WTC11 (cell line): ENCODE results near the gene ARL6. TPM values are rescaled to one million over a fixed set of nuclear protein-coding genes. Genes with fewer than 3 reads are reported as not detected.

ENCODE experiments used
- ATAC-seq: fragments of 200-7000 bp; cut with Tn5 transposase; 2 replicates; pipeline ENCODE4 v1.10.0; 2021; ENCODE audit warnings: mild to moderate bottlenecking, moderate library complexity
- CTCF ChIA-PET: fragments of 300-600 bp; sonication (Branson Sonifier 250); formaldehyde crosslinking; loops from one replicate; lab custom pipeline; 2021; ENCODE audit warnings: antibody characterized with exemption; lab: Charles Lee
- POLR2A ChIA-PET: fragments of 350-600 bp; sonication (Branson Sonifier 250); formaldehyde crosslinking; loops from one replicate; lab custom pipeline; 2021; ENCODE audit warnings: antibody characterized with exemption; lab: Charles Lee
- DNase-seq: peaks from one replicate; pipeline ENCODE4 v3.0.0; 2021; ENCODE audit warnings: low spot score
- H3K27ac Mint-ChIP-seq: 2 replicates; pipeline ENCODE4 v1.8.0; 2021; ENCODE audit warnings: mixed read lengths
- H3K27me3 Mint-ChIP-seq: 2 replicates; pipeline ENCODE4 v1.8.0; 2021; ENCODE audit warnings: low read depth, mild to moderate bottlenecking, moderate library complexity, mixed read lengths
- H3K36me3 Mint-ChIP-seq: 2 replicates; pipeline ENCODE4 v1.8.0; 2021; ENCODE audit warnings: mixed read lengths
- H3K4me1 Mint-ChIP-seq: 2 replicates; pipeline ENCODE4 v1.8.0; 2022; ENCODE audit warnings: mixed read lengths
- H3K4me3 Mint-ChIP-seq: 2 replicates; pipeline ENCODE4 v1.8.0; 2021; ENCODE audit warnings: mild to moderate bottlenecking, moderate library complexity, mixed read lengths
- H3K9me3 Mint-ChIP-seq: 2 replicates; pipeline ENCODE4 v1.8.0; 2021; ENCODE audit warnings: mixed read lengths
- ATF6 ChIP-seq: sonication (generic); formaldehyde crosslinking; IDR thresholded peaks from 2 replicates; pipeline ENCODE4 v1.8.1; 2023; ENCODE audit warnings: mild to moderate bottlenecking, missing genetic modification reagents
- CDX4 ChIP-seq: fragments of 250-450 bp; sonication (Bioruptor Pico); IDR thresholded peaks from 2 replicates; pipeline ENCODE4 v1.9.0; 2021; ENCODE audit warnings: moderate library complexity, mild to moderate bottlenecking, inconsistent platforms, borderline replicate concordance
- CREB1 ChIP-seq: sonication (generic); formaldehyde crosslinking; IDR thresholded peaks from 2 replicates; pipeline ENCODE4 v1.8.0; 2023; ENCODE audit warnings: mild to moderate bottlenecking, missing genetic modification reagents
- CTCF ChIP-seq: fragments of 200-600 bp; IDR thresholded peaks from 2 replicates; pipeline ENCODE4 v1.8.0; 2022; ENCODE audit warnings: antibody characterized with exemption
- ELF4 ChIP-seq: sonication (generic); formaldehyde crosslinking; IDR thresholded peaks from 2 replicates; pipeline ENCODE4 v1.8.1; 2022; ENCODE audit warnings: low read depth, mild to moderate bottlenecking, moderate library complexity, missing genetic modification reagents
- FOXP1 ChIP-seq: sonication (generic); formaldehyde crosslinking; IDR thresholded peaks from 2 replicates; pipeline ENCODE4 v1.8.0; 2022; ENCODE audit warnings: missing genetic modification reagents, mild to moderate bottlenecking, moderate library complexity, borderline replicate concordance
- GTF2I ChIP-seq: fragments of 250-450 bp; sonication (Bioruptor Pico); conservative IDR thresholded peaks from 2 replicates; pipeline ENCODE4 v1.4.0; 2021; ENCODE audit warnings: mild to moderate bottlenecking
- KAT7 ChIP-seq: sonication (generic); formaldehyde crosslinking; IDR thresholded peaks from 2 replicates; pipeline ENCODE4 v1.8.1; 2023; ENCODE audit warnings: missing genetic modification reagents, mild to moderate bottlenecking, borderline replicate concordance
- MAX ChIP-seq: sonication (generic); formaldehyde crosslinking; IDR thresholded peaks from 2 replicates; pipeline ENCODE4 v1.8.0; 2022; ENCODE audit warnings: mild to moderate bottlenecking, missing genetic modification reagents
- MXD4 ChIP-seq: fragments of 250-450 bp; sonication (Bioruptor Pico); IDR thresholded peaks from 2 replicates; pipeline ENCODE4 v1.8.0; 2021; ENCODE audit warnings: mild to moderate bottlenecking, moderate library complexity, borderline replicate concordance
- MYBL2 ChIP-seq: sonication (generic); formaldehyde crosslinking; IDR thresholded peaks from 2 replicates; pipeline ENCODE4 v1.8.1; 2023; ENCODE audit warnings: mild to moderate bottlenecking, moderate library complexity, missing genetic modification reagents
- OVOL2 ChIP-seq: fragments of 250-450 bp; sonication (Bioruptor Pico); IDR thresholded peaks from 2 replicates; pipeline ENCODE4 v1.9.0; 2021; ENCODE audit warnings: mild to moderate bottlenecking, borderline replicate concordance
- PREB ChIP-seq: sonication (generic); formaldehyde crosslinking; IDR thresholded peaks from 2 replicates; pipeline ENCODE4 v1.8.1; 2022; ENCODE audit warnings: mild to moderate bottlenecking, missing genetic modification reagents, moderate library complexity, borderline replicate concordance
- RORB ChIP-seq: fragments of 250-450 bp; sonication (Bioruptor Pico); IDR thresholded peaks from 2 replicates; pipeline ENCODE4 v1.9.0; 2021; ENCODE audit warnings: mild to moderate bottlenecking
- SMAD3 ChIP-seq: sonication (generic); formaldehyde crosslinking; IDR thresholded peaks from 2 replicates; pipeline ENCODE4 v1.8.0; 2022; ENCODE audit warnings: missing genetic modification reagents, mild to moderate bottlenecking, borderline replicate concordance
- ZNF232 ChIP-seq: sonication (generic); formaldehyde crosslinking; IDR thresholded peaks from 2 replicates; pipeline ENCODE4 v1.8.0; 2022; ENCODE audit warnings: mild to moderate bottlenecking, missing genetic modification reagents
- ZNF281 ChIP-seq: sonication (generic); formaldehyde crosslinking; IDR thresholded peaks from 2 replicates; pipeline ENCODE4 v1.8.0; 2023; ENCODE audit warnings: mild to moderate bottlenecking, missing genetic modification reagents
- ZNF317 ChIP-seq: sonication (generic); formaldehyde crosslinking; IDR thresholded peaks from 2 replicates; pipeline ENCODE4 v1.8.1; 2023; ENCODE audit warnings: low read depth, mild to moderate bottlenecking, moderate library complexity, missing genetic modification reagents, borderline replicate concordance
- ZNF423 ChIP-seq: fragments of 250-450 bp; sonication (Bioruptor Pico); IDR thresholded peaks from 2 replicates; pipeline ENCODE4 v2.1.2; 2022; ENCODE audit warnings: mild to moderate bottlenecking, moderate library complexity
- ZNF425 ChIP-seq: fragments of 250-450 bp; sonication (Bioruptor Pico); conservative IDR thresholded peaks from 2 replicates; pipeline ENCODE4 v1.9.0; 2021; ENCODE audit warnings: mild to moderate bottlenecking
- ZSCAN18 ChIP-seq: fragments of 250-450 bp; sonication (Bioruptor Pico); IDR thresholded peaks from 2 replicates; pipeline ENCODE4 v2.1.2; 2022; ENCODE audit warnings: mild to moderate bottlenecking, moderate library complexity
- total RNA-seq: library from RNA; stranded (reverse); gene quantifications from 3 replicates; pipeline ENCODE4 v1.2.3, GENCODE V29; 2021

ARL6 gene
- total RNA-seq, 1 experiment from 2014 or later = 6.8 TPM

- peaks cover 7% of the 10 kb centered on the region for H3K27me3 Mint-ChIP-seq
- peaks cover 6% of the 10 kb centered on the region for H3K9me3 Mint-ChIP-seq
- ATAC-seq = no peak
- ChIA-PET POLR2A (no interaction called here), CTCF (no interaction called here)
- no peak overlapping the region for H3K27ac Mint-ChIP-seq
- TF ChIP-seq MAX (CRISPR knock-in tag) (no peak), SMAD3 (CRISPR knock-in tag) (no peak), ZNF317 (CRISPR knock-in tag) (no peak), CDX4 (CRISPR knock-in tag) (no peak), MXD4 (CRISPR knock-in tag) (no peak), ZNF281 (CRISPR knock-in tag) (no peak), ZNF425 (no peak), ZSCAN18 (CRISPR knock-in tag) (no peak), ATF6 (no peak), CREB1 (CRISPR knock-in tag) (no peak), PREB (CRISPR knock-in tag) (no peak), ZNF423 (CRISPR knock-in tag) (no peak), RORB (CRISPR knock-in tag) (no peak)
- DNase-seq = no peak
- H3K36me3 Mint-ChIP-seq = peaks cover 7% of the 10 kb centered on the region
- H3K4me1 Mint-ChIP-seq = peaks cover 35% of the 10 kb centered on the region
- no peak overlapping the region for H3K4me3 Mint-ChIP-seq
Observed at GRCh38 chr3:97827741-97828471, 63.3 kb downstream of the ARL6 start.

- Mint-ChIP-seq H3K4me3 (no peak overlapping the region), H3K4me1 (peaks cover 22% of the 10 kb centered on the region), H3K27ac (no peak overlapping the region), H3K27me3 (no peaks in the 10 kb centered on the region), H3K36me3 (peaks cover 11% of the 10 kb centered on the region), H3K9me3 (peaks cover 10% of the 10 kb centered on the region)
- CTCF ChIA-PET = no interaction called here
- TF ChIP-seq OVOL2 (CRISPR knock-in tag) = no peak
- no peak for TF ChIP-seq FOXP1
- TF ChIP-seq KAT7 (CRISPR knock-in tag) = no peak
- no peak for TF ChIP-seq CTCF
- TF ChIP-seq ELF4 (CRISPR knock-in tag) = no peak
- no peak for TF ChIP-seq GTF2I (CRISPR knock-in tag)
- TF ChIP-seq MYBL2 (CRISPR knock-in tag) = no peak
- no peak for TF ChIP-seq MAX (CRISPR knock-in tag)
- TF ChIP-seq ZNF232 (CRISPR knock-in tag) = no peak
- TF ChIP-seq SMAD3 (CRISPR knock-in tag) = no peak
- DNase-seq (no peak), ATAC-seq (no peak)
- POLR2A ChIA-PET = interaction anchor here (0.6 kb wide), 1 partner anchor 82 kb away, joined by 3 read pairs; no protein-coding TSS in a partner anchor
Observed at GRCh38 chr3:97829198-97829597, 64.6 kb downstream of the ARL6 start.
